Osteoblast (primary cell): ENCODE results near the gene SLC6A19. TPM values are rescaled to one million over a fixed set of nuclear protein-coding genes. Genes with fewer than 3 reads are reported as not detected.

Experiments
- DNase-seq: peaks from one replicate; pipeline ENCODE4 v3.0.0; 2011; ENCODE audit warnings: low spot score, mixed read lengths; ENCODE audit not compliant: insufficient read length; ENCODE audit errors: missing footprints
- H2AFZ ChIP-seq: 2 replicates; pipeline ENCODE4 v1.6.0; 2011; ENCODE audit warnings: mild to moderate bottlenecking, low read length
- H3K27ac ChIP-seq: 2 replicates; pipeline ENCODE4 v1.5.1; 2011; ENCODE audit warnings: mild to moderate bottlenecking, low read depth, low read length, moderate library complexity
- H3K27me3 ChIP-seq: 2 replicates; pipeline ENCODE4 v1.6.0; 2012; ENCODE audit warnings: mild to moderate bottlenecking, control low read depth, inconsistent platforms, low read length, moderate library complexity; ENCODE audit not compliant: insufficient read depth
- H3K36me3 ChIP-seq: 2 replicates; pipeline ENCODE4 v1.5.1; 2011; ENCODE audit warnings: mild to moderate bottlenecking, low read length, control low read depth, moderate library complexity; ENCODE audit not compliant: insufficient read depth
- H3K4me1 ChIP-seq: 2 replicates; pipeline ENCODE4 v1.5.1; 2011; ENCODE audit warnings: mild to moderate bottlenecking, low read length, control low read depth, moderate library complexity; ENCODE audit not compliant: insufficient read depth
- H3K4me2 ChIP-seq: 2 replicates; pipeline ENCODE4 v1.6.0; 2011; ENCODE audit warnings: mild to moderate bottlenecking, low read length; ENCODE audit not compliant: insufficient read depth
- H3K4me3 ChIP-seq: fragments of 200-600 bp; sonication (generic); 3 replicates; pipeline ENCODE4 v1.5.1; 2012; ENCODE audit warnings: mild to moderate bottlenecking, low read length, inconsistent platforms; ENCODE audit not compliant: insufficient read depth
- H3K79me2 ChIP-seq: 2 replicates; pipeline ENCODE4 v1.6.0; 2012; ENCODE audit warnings: mild to moderate bottlenecking, low read length, control low read depth, inconsistent platforms; ENCODE audit not compliant: insufficient read depth
- H3K9me3 ChIP-seq: 2 replicates; pipeline ENCODE4 v1.5.1; 2011; ENCODE audit warnings: low read depth, low read length, control low read depth
- H4K20me1 ChIP-seq: 2 replicates; pipeline ENCODE4 v1.6.0; 2012; ENCODE audit warnings: mild to moderate bottlenecking, low read length, control low read depth; ENCODE audit not compliant: insufficient read depth
- CTCF ChIP-seq: IDR thresholded peaks from 2 replicates; pipeline ENCODE4 v1.5.1; 2011; ENCODE audit warnings: mild to moderate bottlenecking, low read depth, low read length, moderate library complexity; ENCODE audit errors: extremely low read depth
- total RNA-seq: library from RNA; depleted of rRNA; stranded (reverse); fragments of >200 nt; gene quantifications from 2 replicates; pipeline ENCODE4 v1.2.3, GENCODE V29; 2012

SLC6A19 gene
- total RNA-seq, 1 donor = not detected

DNA sequence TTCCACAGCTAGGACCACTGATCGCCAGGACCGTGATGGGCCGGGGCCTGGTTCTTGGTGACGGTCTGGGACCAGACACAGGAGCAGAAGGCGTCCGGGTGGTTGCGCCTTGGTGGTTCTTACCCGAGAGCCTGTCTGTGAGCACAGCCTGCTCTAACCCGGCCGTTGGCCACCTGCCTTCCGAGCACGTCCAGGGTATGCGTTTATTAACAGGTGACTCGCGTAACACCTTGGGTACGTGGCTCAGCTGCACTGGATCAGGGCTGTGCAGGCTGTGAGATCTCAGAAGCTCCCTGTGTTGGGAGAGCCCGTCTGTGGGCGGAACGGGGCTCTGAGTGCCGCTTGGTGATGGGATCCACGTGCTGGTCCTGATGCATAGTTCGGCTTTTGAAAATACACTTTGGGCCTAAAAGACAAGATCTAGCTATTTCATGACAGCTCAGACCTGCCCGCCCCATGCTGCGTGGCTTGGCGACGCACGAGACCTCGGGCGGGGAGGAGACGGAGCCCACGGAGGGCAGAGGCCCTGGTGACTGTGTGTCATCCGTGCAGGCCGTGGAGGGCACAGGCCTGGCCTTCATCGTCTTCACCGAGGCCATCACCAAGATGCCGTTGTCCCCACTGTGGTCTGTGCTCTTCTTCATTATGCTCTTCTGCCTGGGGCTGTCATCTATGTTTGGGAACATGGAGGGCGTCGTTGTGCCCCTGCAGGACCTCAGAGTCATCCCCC is 17.1 kb downstream of the SLC6A19 start:
- no peak for DNase-seq
- Histone ChIP-seq H3K4me2 (no peak overlapping the region), H3K79me2 (no peaks in the 10 kb centered on the region), H4K20me1 (no peaks in the 10 kb centered on the region), H3K9me3 (no peaks in the 10 kb centered on the region), H3K27ac (no peak overlapping the region), H3K4me3 (no peak overlapping the region), H3K4me1 (no peaks in the 10 kb centered on the region), H3K36me3 (no peaks in the 10 kb centered on the region), H3K27me3 (no peaks in the 10 kb centered on the region), H2AFZ (no peak overlapping the region)
- TF ChIP-seq CTCF = no peak

GRCh38 chr5:1219098-1219767 is 17.8 kb downstream of the SLC6A19 start:
- Histone ChIP-seq H3K4me1 (no peaks in the 10 kb centered on the region), H3K4me3 (no peak overlapping the region), H3K9me3 (no peaks in the 10 kb centered on the region), H3K27me3 (no peaks in the 10 kb centered on the region), H3K4me2 (no peak overlapping the region), H4K20me1 (no peaks in the 10 kb centered on the region), H3K36me3 (no peaks in the 10 kb centered on the region), H3K79me2 (no peaks in the 10 kb centered on the region), H2AFZ (no peak overlapping the region), H3K27ac (no peak overlapping the region)
- DNase-seq = no peak
- TF ChIP-seq CTCF = no peak

- no peaks in the 10 kb centered on the region for H3K79me2 ChIP-seq
- DNase-seq = no peak
- no peak overlapping the region for H3K4me2 ChIP-seq
- no peaks in the 10 kb centered on the region for H4K20me1 ChIP-seq
- H3K4me3 ChIP-seq = no peak overlapping the region
- no peaks in the 10 kb centered on the region for H3K4me1 ChIP-seq
- no peak overlapping the region for H3K27ac ChIP-seq
- H3K27me3 ChIP-seq = no peaks in the 10 kb centered on the region
- no peaks in the 10 kb centered on the region for H3K9me3 ChIP-seq
- H3K36me3 ChIP-seq = no peaks in the 10 kb centered on the region
- H2AFZ ChIP-seq = no peak overlapping the region
- no peak for TF ChIP-seq CTCF
These were observed 18.3 kb downstream of the SLC6A19 start for GRCh38 chr5:1219768-1220100.

GRCh38 chr5:1220351-1220750 is 19.0 kb downstream of the SLC6A19 start:
- Histone ChIP-seq H3K9me3 (no peaks in the 10 kb centered on the region), H3K4me3 (no peak overlapping the region), H3K36me3 (no peaks in the 10 kb centered on the region), H3K27ac (no peak overlapping the region), H3K4me2 (no peak overlapping the region), H2AFZ (no peak overlapping the region), H3K79me2 (no peaks in the 10 kb centered on the region), H3K4me1 (no peaks in the 10 kb centered on the region), H3K27me3 (no peaks in the 10 kb centered on the region), H4K20me1 (no peaks in the 10 kb centered on the region)
- no peak for TF ChIP-seq CTCF
- no peak for DNase-seq
